HG03097 (cell line): ENCODE measurements around the gene VTI1A.

Source experiments
- ATAC-seq: cut with Tn5 transposase; IDR thresholded peaks from one replicate; pipeline ENCODE4 v1.9.1; 2021; ENCODE audit not compliant: unreplicated experiment, low FRiP score

Gene VTI1A

DNA sequence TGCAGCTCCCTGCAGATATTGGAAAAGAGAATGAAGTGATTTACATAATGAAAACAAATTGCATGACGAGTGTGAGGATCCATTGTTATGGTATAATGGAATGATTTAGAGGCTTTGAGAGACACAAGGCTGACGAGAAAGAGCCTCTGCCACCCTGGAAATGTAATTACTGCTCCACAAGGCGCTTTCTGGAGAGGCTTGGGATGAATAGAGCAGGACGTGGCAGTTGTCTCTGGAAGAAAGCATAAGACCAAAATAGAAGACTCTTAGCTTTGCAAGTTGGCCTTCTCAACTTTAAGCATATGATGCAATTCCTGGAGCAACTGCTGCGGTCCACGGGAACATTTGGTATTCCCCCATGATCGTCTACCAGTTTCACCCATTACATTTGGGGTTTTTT, 321.1 kb downstream of the VTI1A start:
- no peak for ATAC-seq

GRCh38 chr10:112769081-112769480, 322.1 kb downstream of the VTI1A start:
- no peak for ATAC-seq

- no peak for ATAC-seq
Measured at GRCh38 chr10:112769611-112770370, 322.8 kb downstream of the VTI1A start.

DNA sequence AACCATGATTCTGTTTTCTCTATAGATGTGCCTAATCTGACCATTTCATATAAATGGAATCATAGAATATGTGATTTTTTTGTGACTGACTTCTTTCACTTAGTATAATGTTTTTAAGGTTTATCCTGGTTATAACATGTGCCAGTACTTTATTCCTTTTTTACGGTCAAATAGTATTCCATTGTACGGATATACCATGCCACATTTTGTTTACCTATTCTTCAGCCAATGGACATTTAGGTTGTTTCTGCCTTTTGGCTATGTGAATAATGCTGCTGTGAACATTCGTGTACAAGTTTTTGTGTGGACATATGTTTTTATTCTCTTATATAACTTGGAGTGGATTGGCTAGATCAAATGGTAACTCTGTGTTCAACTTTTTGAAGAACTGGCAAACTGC, 324.7 kb downstream of the VTI1A start:
- ATAC-seq = no peak

DNA sequence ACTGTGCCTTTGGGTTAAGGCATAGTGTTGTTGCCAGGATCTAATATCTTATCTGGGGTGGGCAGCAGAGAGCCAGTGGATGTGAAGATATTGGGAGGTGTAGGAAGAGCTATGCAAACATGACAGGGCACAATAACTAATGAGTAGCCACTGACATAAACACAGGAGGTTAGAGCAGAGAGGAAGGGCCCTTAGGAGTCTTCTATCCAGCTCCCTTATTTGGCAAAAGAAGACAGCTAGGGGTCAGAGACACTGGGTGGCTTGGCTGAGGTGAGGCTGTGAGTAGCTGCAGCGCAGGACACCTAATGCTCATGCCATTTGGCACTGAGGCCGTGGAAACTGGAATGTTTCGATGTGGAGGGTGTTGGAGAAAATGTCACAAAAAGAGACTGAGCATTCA, 326.8 kb downstream of the VTI1A start:
- ATAC-seq = no peak

DNA sequence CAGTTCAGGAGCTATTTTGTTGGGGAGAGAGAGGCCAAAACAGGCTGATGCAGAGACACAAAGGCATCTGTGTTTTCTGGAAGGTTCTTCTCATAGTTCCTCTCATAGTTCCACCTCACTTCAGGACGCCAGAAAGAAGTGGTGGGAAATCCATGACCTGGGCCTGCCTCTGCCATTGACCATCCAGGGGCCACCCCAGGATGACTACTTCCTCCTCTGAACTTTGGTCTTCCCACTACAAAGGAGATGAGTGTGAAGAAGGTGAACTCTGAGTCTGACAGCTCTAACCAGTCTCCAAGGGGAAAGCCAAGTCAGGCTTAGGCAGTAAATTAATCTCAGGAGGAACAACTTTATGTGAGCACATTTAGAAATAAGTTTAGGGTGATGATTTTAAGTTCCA, 327.2 kb downstream of the VTI1A start:
- no peak for ATAC-seq

GRCh38 chr10:112774798-112775197, 327.8 kb downstream of the VTI1A start:
- ATAC-seq = no peak

DNA sequence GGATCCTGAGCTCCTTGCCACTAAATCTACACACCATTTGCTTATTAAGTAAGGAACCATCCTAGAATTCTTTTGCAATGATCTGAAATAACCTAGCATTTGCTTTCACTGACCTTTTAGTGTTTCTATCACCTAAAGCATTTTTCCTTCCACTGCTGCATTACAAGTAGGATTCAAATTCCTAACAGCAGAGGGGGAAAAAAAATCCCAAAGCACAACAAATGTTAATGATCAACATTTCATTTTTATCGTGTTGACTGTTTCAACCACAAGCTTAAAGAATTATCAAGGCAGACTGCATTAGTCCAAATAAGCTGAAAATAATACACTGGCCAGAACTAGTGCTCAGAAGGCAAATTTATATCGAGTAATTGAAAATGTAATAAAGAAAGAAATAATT, 328.4 kb downstream of the VTI1A start:
- no peak for ATAC-seq

DNA sequence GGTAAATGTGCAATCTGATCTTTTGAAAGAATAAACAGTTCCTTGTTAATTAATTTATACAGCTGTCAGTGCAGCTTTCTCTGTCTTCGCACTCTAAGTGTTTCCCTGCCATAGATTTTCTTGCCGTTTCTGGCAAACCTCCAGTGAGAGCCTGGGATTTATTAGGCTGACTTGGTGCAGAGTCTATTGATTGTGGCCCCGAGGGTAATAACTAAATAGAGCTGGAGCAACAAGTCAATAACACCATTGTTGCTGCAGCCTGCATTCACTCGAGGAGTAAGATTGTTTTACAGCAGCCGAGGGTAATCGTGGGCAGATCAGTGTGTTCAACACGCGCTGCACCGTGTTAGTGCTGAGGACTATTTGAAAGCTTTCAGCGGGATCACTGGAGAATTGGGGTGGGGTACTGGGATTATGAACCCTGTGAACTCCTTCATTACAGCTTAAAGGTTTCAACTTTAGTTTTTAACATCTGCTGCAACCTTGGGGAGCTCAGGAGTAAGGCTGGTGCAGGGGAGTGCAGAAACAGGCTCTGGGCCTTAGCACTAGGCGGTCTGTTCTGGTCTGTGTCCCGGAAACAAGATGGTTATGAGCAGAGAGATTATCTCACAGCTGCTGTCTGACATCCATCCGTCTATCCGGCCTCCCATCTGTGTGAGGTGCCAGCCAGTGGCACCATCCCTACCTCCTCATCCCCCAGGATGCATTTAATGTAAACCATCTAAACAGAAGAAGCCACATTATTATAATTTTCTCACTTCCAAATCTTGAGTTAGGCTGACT, 329.1 kb downstream of the VTI1A start:
- no peak for ATAC-seq

- ATAC-seq = no peak
Measured at GRCh38 chr10:112778579-112778978, 331.6 kb downstream of the VTI1A start.

DNA sequence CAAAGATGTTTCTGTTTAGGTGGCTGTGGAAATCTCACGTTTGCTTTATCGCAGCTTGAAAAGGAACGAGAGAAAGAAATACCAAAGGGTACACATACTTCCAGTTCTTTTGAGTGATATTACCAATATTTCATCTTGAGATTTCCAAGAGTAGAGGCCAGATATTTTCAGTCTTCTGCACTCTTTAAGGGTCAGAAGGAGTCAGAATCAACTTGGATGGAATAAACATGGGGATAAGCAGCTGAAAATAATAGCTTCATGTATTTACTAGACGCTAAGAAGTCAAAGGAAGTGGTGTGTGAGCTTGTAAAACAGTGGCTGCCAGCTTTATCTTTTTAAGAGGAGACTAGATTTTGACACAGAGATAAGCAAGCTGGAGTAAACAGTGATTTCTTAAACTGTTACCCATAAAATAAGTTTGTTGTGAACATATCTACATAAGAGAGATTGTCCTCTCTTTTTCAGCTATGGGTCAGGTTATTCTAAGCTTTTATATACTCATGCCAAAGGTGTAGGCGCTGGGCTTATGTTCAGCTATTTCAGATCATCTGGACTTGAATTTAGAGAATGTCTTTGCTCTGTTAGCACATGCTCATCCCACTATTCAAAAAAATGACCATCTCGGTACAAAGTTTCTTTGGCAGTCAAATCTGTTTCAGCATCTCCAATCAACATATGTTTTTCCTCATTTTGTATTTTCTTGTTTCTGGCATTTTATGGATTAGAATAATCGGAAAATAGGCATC, 332.2 kb downstream of the VTI1A start:
- ATAC-seq = no peak

GRCh38 chr10:112782200-112782907, 335.3 kb downstream of the VTI1A start:
- ATAC-seq = no peak

DNA sequence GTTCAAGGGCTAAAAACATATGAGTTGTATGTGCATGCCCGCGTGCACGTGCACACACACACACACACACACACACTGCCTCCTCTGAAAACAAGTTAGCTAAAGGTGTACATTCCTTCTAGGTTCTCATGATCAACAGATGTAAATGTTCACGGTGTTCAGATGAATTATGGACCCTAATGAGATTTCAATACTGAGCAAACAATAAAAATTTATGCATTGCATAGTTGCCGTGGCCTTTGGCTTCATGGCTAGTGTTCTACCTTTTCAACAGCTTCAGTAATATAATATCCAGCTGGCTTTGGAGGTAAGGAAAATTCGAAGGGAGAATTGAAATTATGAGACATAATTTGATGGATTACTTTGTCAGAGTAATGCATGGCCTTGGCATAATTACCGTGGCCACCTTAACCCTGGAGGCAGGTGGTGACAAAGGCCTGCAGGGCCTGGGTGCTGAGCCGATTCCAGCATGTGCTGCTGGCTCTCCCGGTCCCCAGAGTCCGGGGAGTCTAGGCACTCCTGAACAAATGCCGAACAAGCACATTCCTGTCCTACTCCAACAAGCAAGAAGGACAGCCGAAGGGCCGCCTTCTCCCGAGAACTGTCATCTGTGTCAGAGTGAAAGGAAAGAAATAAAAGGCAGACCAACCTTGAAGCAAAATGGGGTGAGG, 336.5 kb downstream of the VTI1A start:
- no peak for ATAC-seq

GRCh38 chr10:112784022-112784461, 337.0 kb downstream of the VTI1A start:
- ATAC-seq = no peak

GRCh38 chr10:112785089-112785488, 338.1 kb downstream of the VTI1A start:
- no peak for ATAC-seq

GRCh38 chr10:112789248-112789647, 342.2 kb downstream of the VTI1A start:
- no peak for ATAC-seq

DNA sequence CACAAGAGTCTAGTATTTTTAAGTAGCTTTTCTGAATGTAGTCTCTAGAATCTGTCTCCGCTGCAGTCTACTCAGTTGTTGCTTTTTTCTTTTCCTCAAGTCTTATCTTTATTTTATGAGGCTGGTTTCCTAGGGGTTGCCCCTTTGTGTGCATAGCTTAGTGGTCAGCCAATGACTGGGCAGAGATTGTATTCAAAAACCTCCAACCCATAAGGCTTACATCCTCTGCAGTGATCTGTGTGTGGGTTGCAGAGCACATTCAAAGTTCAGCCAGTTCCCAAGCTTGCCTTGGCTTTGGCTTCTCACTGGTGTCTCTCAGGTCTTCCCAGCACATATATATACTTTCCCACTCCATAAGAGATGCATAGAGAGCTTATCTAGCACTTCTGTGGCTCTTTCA, 343.0 kb downstream of the VTI1A start:
- ATAC-seq = no peak

DNA sequence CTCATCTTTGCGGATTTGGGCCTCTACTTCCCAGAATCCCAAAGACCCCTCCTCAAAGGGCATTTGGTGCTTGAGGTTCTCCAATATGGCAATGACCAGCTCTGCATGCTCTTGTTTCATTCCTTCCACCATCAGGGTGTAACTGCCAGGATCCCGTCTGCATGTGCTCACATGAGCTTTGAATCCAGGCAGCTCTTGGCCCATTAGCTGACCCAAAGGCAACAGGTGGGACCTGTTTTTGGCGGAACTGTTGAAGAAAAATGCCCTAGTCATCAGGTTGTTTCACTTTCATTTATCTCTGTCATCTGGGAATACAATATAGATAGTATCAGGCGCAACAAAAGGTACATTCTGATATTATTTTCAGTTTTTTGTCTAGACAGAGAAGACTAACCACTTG, 343.9 kb downstream of the VTI1A start:
- ATAC-seq = no peak

DNA sequence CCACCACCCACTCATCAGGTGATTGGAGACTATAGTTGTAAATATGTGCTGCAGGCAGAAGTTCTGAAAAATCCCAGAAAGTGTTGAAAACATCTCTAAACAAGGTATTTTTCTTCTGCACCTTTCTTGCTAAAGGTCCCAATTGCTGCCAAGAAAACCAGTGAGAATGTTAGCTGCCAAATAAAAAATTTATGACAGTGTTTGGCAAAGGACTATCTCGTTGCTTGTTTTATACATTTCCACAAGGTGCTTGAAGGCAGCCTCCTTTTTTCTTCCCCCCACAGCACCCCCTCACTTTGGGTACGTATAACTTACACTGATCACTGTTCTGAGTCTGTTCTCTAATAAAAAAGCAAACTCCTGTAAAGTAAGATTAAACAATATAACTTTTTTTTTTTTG, 344.4 kb downstream of the VTI1A start:
- no peak for ATAC-seq

DNA sequence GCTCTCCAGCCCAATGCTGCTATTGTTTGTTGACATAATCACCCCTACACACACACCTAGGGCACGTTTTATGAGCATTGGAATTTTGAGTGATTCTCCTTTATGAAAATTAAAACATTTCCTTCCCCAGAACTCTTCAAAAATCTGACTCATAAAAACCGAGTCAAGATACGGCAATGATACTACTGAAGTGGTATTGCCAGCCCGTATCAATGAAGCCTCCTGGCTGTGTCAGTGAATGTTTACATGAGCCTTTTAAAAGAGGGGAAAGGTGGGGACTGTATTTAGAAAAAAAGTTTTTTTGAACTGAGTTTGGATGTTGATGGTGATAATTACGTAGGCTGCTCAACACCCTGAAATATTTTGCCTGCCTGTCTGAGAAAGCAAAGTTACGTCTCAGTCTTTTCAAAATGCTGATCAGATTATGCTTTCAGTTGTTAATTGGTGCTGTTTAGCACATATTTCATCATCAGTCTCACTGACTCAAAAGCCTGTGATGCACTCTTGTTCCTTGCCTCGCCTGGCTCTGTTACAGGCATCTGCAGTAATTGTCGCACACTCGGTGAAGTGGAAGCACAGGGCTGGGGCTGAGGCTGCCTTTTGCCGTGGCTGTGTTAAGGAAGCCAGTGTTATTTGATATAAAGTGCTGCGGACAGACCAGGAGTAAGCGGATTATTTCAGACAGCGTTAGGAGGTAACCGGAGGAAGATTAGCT, 345.6 kb downstream of the VTI1A start:
- no peak for ATAC-seq
